ENCODE results near the gene PCCA.

Gene PCCA

GRCh38 chr13:100530671-100531213 is 441.8 kb downstream of the PCCA start:
- DNase-seq = no peak

DNA sequence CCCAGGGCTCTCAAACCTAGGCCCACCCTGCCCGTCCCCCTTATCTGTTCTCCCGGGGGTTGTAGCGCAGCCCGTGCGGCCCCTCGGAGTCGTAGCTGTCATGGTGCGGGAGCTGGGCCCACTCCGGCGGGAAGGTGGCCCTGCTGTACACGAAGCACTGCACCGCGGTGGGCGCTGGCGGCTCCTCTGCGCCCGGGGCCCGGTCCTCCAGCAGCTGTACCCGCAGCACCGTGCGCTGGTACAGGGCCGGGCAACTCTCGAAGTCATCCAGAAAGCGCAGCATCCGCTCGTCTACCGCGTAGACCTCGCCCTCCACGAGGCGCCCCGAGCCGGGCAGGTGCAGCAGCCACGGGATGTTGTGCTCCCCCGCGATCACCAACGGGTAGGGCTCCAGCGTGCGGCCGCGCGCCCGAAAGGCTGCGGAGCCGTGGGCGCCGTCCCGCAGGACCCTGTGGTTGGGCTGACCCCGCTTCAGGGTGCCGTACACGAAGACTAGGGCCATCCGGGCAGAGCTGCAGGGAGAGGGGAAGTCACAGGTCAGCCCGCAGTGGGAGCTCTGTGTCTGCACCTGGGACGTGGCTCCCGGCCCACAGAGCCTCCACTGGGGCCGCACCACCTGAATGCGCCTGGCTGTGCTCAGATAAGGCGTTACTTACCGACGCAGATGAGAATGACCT is 443.3 kb downstream of the PCCA start:
- DNase-seq = no peak

DNA sequence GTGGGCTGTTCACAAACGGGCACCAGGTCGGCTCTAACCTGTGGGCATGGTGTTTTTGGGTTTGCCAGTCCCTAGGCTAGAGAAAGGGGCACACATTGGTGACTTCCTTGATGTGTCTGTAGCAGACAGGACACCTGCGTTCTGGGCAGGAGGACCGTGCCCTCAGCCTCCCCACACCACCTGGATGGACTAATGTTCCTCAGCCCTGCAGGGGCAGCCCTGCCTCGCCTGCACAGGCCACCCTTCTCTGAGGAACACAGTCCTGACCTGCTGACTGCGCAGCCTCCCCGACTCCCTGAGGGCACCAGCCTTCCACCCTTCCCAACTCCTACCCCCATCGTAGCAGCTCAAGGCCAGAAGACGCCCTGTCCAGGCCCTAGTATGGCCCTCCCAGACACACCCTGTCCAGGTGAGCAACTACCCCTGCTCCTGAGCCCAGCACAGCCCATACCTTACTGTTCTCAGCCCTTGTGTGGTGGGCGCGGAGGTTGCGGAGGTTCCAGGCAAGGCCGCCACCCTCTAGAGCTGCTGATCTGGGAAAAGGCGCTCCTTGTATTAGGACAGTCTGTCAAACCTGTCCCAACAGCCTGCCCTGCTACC is 444.0 kb downstream of the PCCA start:
- no peak for DNase-seq

DNA sequence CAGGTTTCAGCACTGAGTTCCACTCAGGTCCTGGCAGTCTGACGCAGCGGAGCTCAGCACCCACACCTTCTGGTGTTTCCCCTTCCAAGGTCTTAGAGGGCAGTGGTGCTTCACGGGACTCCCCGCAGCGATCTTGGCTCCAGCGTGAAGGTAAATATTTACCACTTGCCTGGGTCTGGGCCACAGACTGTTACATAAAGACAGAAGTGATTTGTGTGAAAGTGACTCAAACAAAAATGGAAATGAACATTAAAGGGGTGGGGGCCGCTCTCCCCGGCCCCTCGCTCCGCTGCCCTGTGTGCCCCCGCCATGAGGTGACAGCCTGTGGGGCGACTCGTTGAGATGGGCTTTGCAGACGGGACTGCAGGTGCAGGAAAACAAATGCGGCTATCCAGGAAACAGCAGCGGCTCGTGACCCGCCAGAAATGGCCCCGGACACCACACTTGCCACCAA is 444.7 kb downstream of the PCCA start:
- no peak for DNase-seq

GRCh38 chr13:100534147-100534843 is 445.4 kb downstream of the PCCA start:
- DNase-seq = no peak

- no peak for DNase-seq
These were observed 446.0 kb downstream of the PCCA start for GRCh38 chr13:100534911-100535310.

- DNase-seq = no peak
These were observed 446.7 kb downstream of the PCCA start for GRCh38 chr13:100535426-100536135.

GRCh38 chr13:100536643-100537180 is 447.8 kb downstream of the PCCA start:
- no peak for DNase-seq

DNA sequence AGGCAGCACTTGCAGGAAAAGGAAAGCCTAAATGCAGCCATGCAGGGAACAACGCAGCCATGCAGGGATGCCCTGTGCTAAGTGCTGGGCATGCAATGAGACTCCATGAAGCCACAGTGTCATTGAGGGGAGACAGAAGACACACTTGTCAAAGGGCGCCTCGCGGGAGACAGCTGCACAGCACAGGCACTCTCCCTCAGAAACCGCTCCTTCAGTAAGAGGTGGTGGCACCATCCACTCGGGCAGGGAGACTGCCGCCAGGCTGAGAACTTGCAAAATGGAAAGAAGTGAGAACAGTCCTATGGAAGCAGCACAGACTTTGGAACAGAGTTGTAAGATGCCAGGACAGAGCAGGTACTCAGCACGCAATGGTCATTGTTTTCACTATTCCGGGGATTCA is 448.6 kb downstream of the PCCA start:
- no peak for DNase-seq

- DNase-seq = no peak
These were observed 449.1 kb downstream of the PCCA start for GRCh38 chr13:100537951-100538462.

DNA sequence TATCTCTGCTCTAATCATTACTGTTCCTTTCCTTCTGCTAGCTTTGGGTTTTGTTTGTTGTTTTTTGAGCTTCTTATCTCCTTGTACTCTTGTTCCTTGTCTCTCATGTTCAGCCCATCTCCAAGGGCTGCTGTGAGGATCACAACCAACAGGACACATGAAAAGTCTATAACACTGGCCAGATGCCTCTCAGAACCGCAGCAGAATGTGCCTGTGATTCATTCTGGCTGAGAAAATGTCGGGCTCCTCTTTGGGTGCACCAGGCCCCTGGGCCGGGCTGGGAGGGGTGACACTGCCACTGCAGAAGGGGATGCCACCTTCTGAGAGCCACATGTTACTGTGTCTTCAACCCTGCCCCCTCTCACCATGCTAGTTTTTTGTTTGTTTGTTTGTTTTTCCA is 451.7 kb downstream of the PCCA start:
- no peak for DNase-seq

GRCh38 chr13:100541897-100542825 is 453.3 kb downstream of the PCCA start:
- DNase-seq = no peak

DNA sequence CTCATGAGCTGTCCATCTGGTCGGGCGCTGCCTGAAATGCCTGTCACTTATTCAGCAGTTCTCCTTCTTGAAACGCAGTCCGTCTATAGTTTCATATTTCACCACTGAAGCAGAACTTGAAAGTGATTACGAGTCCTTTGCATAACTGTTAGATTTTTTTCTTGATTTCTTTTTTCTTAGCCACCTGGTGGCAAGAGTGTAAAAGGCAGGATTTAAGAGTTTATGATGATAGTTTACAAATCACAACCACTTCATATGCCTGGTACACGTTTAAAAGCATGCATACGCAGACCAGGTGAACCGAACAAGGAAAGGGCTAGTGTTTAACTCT is 453.9 kb downstream of the PCCA start:
- DNase-seq = no peak

DNA sequence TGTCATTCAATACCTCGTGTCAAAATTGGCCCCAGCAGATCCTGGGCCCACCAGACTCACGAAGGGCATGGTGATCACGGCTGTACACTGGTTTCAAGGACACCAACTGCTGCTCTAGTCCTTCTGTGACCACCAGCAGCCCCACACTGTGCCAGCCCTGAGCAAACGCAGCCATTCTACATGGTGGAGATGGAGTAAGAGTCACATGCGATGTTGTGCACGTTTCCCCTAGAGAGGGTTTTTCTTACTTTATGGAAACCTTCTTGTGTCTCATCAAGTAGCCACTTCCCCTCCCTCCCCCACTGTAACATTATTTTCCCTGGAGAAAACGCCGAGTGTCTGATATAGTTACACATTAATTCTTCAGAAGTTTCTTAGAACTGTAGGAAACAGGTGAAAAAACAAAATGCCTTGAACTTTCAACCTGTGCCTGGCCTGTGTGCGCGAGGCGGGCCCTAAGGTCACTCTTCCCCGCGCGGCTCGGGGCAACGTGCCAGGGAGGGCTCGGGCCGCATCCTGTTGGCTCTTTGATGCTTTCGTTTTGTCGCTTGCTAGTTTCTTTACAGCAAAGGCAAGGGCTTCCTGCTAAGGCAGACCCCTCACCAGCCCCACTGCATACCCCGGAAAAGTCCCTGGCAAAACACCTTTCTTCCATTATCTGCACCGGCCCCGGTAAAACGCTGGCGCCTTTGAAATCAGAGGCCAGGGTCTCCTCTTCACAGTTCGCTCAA is 455.1 kb downstream of the PCCA start:
- DNase-seq = no peak

- no peak for DNase-seq
These were observed 456.2 kb downstream of the PCCA start for GRCh38 chr13:100544866-100545683.

- no peak for DNase-seq
These were observed 456.8 kb downstream of the PCCA start for GRCh38 chr13:100545684-100546061.

- no peak for DNase-seq
These were observed 458.0 kb downstream of the PCCA start for GRCh38 chr13:100546713-100547405.

DNA sequence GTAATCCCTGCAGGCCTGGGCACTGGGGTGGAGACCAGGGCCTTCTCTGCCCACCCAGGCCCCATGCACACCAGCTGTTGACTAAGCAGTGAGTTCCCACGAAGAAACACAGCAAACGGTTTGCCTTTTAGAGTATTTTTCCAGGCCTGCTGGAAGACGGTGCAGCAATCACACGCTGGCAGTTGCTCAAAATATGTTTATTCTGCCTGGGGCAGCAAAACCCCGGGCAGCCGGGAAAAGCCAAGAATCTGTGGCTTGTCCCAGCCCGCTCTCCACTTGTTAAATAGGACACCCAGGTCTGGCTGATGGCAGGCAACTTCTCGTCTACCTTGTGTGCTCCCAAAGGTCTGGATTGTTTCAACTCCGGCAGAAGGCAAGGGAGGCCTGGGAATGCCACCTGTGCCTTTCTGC is 458.9 kb downstream of the PCCA start:
- no peak for DNase-seq

DNA sequence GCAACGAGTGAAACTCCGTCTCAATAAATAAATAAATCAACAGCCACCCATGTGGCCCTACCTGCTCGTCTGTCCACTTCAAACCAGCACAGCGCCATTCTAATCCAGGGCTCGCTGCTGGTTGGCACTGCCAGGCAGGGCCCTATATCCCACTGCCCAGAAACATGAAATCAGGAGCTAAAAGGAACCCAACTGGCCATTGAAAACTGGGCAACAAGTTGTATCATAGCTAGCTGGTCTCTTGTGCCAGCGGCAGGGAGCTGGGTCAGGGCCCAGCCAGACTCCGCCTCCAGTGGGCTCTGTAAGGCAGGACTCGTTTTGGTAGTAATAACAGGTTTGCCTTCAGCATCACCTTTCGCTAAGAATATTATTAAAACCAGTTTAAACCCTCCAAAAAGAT is 460.4 kb downstream of the PCCA start:
- DNase-seq = no peak

- DNase-seq = no peak
These were observed 463.9 kb downstream of the PCCA start for GRCh38 chr13:100552755-100553154.
